H1 (cell line): ENCODE measurements around the gene NDFIP2. TPM values are rescaled to one million over a fixed set of nuclear protein-coding genes. Genes with fewer than 3 reads are reported as not detected.

Experiments
- CTCF ChIA-PET: fragments of 300-600 bp; sonication (Branson Sonifier 250); formaldehyde crosslinking; loops from one replicate; lab custom pipeline; 2021; ENCODE audit not compliant: partially characterized antibody; lab: Charles Lee
- POLR2A ChIA-PET: fragments of 300-600 bp; sonication (Branson Sonifier 250); formaldehyde crosslinking; loops from one replicate; lab custom pipeline; 2021; ENCODE audit warnings: inconsistent platforms; ENCODE audit not compliant: partially characterized antibody; lab: Charles Lee
- DNase-seq, 2 experiments: peaks; one replicate each; pipeline versions ENCODE4 v3.0.0 to v3.0.0-alpha.2; 2010 to 2022; ENCODE audit warnings: low spot score in 2 of 2, low read depth in 1 of 2, mixed read lengths in 1 of 2
- FAIRE-seq: peaks from 2 replicates; lab custom pipeline; 2011; peaks lifted over from hg19 to GRCh38; lab: Jason Lieb, UNC
- H2AFZ ChIP-seq: 2 replicates; pipeline ENCODE4 v1.8.1; 2012; ENCODE audit warnings: low read length, inconsistent platforms
- H2AK5ac ChIP-seq: 2 replicates; pipeline ENCODE4 v1.6.1; 2013; ENCODE audit warnings: low read depth, low read length
- H2BK120ac ChIP-seq: replicated peaks from 2 replicates; pipeline ENCODE3; 2013; ENCODE audit warnings: low read depth, low read length, inconsistent platforms
- H2BK12ac ChIP-seq: 2 replicates; pipeline ENCODE4 v1.6.1; 2013; ENCODE audit warnings: low read depth, low read length
- H2BK15ac ChIP-seq: 2 replicates; pipeline ENCODE4 v1.6.1; 2013; ENCODE audit warnings: low read length
- H2BK20ac ChIP-seq: 2 replicates; pipeline ENCODE4 v1.6.1; 2013; ENCODE audit warnings: low read length
- H2BK5ac ChIP-seq: 2 replicates; pipeline ENCODE4 v1.6.1; 2013; ENCODE audit warnings: low read depth, low read length
- H3K14ac ChIP-seq: 2 replicates; pipeline ENCODE4 v1.6.1; 2013; ENCODE audit warnings: inconsistent platforms; ENCODE audit not compliant: insufficient read length
- H3K18ac ChIP-seq: 2 replicates; pipeline ENCODE4 v1.6.1; 2013; ENCODE audit warnings: low read length; ENCODE audit errors: extremely low read depth
- H3K23ac ChIP-seq: 2 replicates; pipeline ENCODE4 v1.6.1; 2013; ENCODE audit warnings: inconsistent platforms; ENCODE audit not compliant: insufficient read length
- H3K23me2 ChIP-seq: 2 replicates; pipeline ENCODE4 v1.6.1; 2013; ENCODE audit warnings: low read depth, low read length
- H3K27ac ChIP-seq: 2 replicates; pipeline ENCODE4 v1.6.1; 2011; ENCODE audit warnings: low read depth, low read length, inconsistent platforms
- H3K27me3 ChIP-seq, 4 experiments: replicated peaks in 1 of 4; 1 replicate in 1 of 4; 2 replicates in 3 of 4; pipeline versions ENCODE4 v1.6.1 to v1.8.1; 2011 to 2013; ENCODE audit warnings: low read length in 3 of 4, mild to moderate bottlenecking in 3 of 4, inconsistent platforms in 2 of 4, mixed read lengths in 2 of 4, moderate library complexity in 1 of 4; ENCODE audit not compliant: control insufficient read depth in 3 of 4, insufficient read depth in 3 of 4; ENCODE audit errors: extremely low read depth in 1 of 4
- H3K36me3 ChIP-seq, 4 experiments: 2 replicates each; pipeline versions ENCODE4 v1.6.1 to v1.8.1; 2011 to 2013; ENCODE audit warnings: mild to moderate bottlenecking in 4 of 4, low read length in 3 of 4, moderate library complexity in 2 of 4, control low read depth in 1 of 4, inconsistent platforms in 1 of 4; ENCODE audit not compliant: insufficient read depth in 4 of 4, control insufficient read depth in 2 of 4
- H3K4ac ChIP-seq: replicated peaks from 2 replicates; pipeline ENCODE3; 2013; ENCODE audit warnings: low read length, low read depth, mixed read lengths, inconsistent platforms; ENCODE audit not compliant: insufficient read length
- H3K4me1 ChIP-seq, 4 experiments: replicated peaks in 1 of 4; 1 replicate in 1 of 4; 2 replicates in 3 of 4; pipeline versions ENCODE4 v1.6.1 to v1.8.1; 2011 to 2013; ENCODE audit warnings: low read length in 3 of 4, inconsistent platforms in 2 of 4, mixed read lengths in 1 of 4; ENCODE audit not compliant: insufficient read depth in 4 of 4, control insufficient read depth in 3 of 4
- H3K4me2 ChIP-seq, 2 experiments: 2 replicates each; pipeline versions ENCODE4 v1.6.1 to v1.8.1; 2011 to 2013; ENCODE audit warnings: low read depth in 2 of 2, low read length in 2 of 2, control low read depth in 1 of 2, inconsistent platforms in 1 of 2, mild to moderate bottlenecking in 1 of 2; ENCODE audit not compliant: insufficient read depth in 1 of 2
- H3K4me3 ChIP-seq, 4 experiments: fragments of 200-600, 300-600 bp in 1 of 4; sonication (generic), shearing (Covaris generic), sonication (Bioruptor Twin) in 1 of 4; 2 replicates each; pipeline versions ENCODE4 v1.5.1 to v1.8.1; 2011 to 2016; ENCODE audit warnings: low read length in 4 of 4, low read depth in 3 of 4, control low read depth in 2 of 4, inconsistent platforms in 2 of 4, mild to moderate bottlenecking in 2 of 4, mixed read lengths in 1 of 4, moderate library complexity in 1 of 4; ENCODE audit not compliant: insufficient read depth in 2 of 4; ENCODE audit errors: extremely low read depth in 1 of 4
- H3K56ac ChIP-seq: replicated peaks from 2 replicates; pipeline ENCODE3; 2013; ENCODE audit warnings: low read depth, mild to moderate bottlenecking, mixed read lengths, low read length, inconsistent platforms; ENCODE audit not compliant: insufficient read length
- H3K79me1 ChIP-seq: 2 replicates; pipeline ENCODE4 v1.6.1; 2013; ENCODE audit warnings: low read depth, low read length, control low read depth
- H3K79me2 ChIP-seq, 2 experiments: 2 replicates each; pipeline versions ENCODE4 v1.6.1 to v1.8.1; 2012 to 2013; ENCODE audit warnings: low read length in 2 of 2, mild to moderate bottlenecking in 2 of 2, inconsistent platforms in 1 of 2; ENCODE audit not compliant: insufficient read depth in 2 of 2, control insufficient read depth in 1 of 2
- H3K9ac ChIP-seq, 4 experiments: replicated peaks in 1 of 4; 1 replicate in 1 of 4; 2 replicates in 3 of 4; pipeline versions ENCODE4 v1.6.1 to v1.8.1; 2011 to 2013; ENCODE audit warnings: low read depth in 3 of 4, low read length in 3 of 4, control low read depth in 2 of 4, mild to moderate bottlenecking in 2 of 4, moderate library complexity in 2 of 4, inconsistent platforms in 1 of 4; ENCODE audit errors: extremely low read depth in 1 of 4
- H3K9me3 ChIP-seq, 2 experiments: 2 replicates each; pipeline versions ENCODE4 v1.6.1 to v1.8.1; 2012 to 2013; ENCODE audit warnings: mild to moderate bottlenecking in 2 of 2, moderate library complexity in 2 of 2, control low read depth in 1 of 2, inconsistent platforms in 1 of 2, low read depth in 1 of 2, low read length in 1 of 2, mixed read lengths in 1 of 2; ENCODE audit not compliant: insufficient read depth in 2 of 2
- H4K20me1 ChIP-seq, 2 experiments: replicated peaks in 1 of 2; 2 replicates each; pipeline versions ENCODE3 to v1.8.1; 2011 to 2013; ENCODE audit warnings: inconsistent platforms in 2 of 2, low read length in 2 of 2, mild to moderate bottlenecking in 1 of 2; ENCODE audit not compliant: insufficient read depth in 2 of 2, control insufficient read depth in 1 of 2
- H4K5ac ChIP-seq: 2 replicates; pipeline ENCODE4 v1.6.1; 2013; ENCODE audit warnings: low read length, low read depth, mixed read lengths, inconsistent platforms; ENCODE audit not compliant: insufficient read length
- H4K8ac ChIP-seq: 2 replicates; pipeline ENCODE4 v1.8.0; 2013; ENCODE audit warnings: mild to moderate bottlenecking, moderate library complexity, low read length, inconsistent platforms; ENCODE audit not compliant: insufficient read depth; ENCODE audit errors: extremely low read depth
- H4K91ac ChIP-seq: replicated peaks from 2 replicates; pipeline ENCODE3; 2013; ENCODE audit warnings: low read length, mixed read lengths, inconsistent platforms; ENCODE audit not compliant: insufficient read length
- BCL11A ChIP-seq, 2 experiments: IDR thresholded peaks; one replicate each; pipeline ENCODE4 v1.6.1; 2011; ENCODE audit warnings: low read depth in 2 of 2, low read length in 2 of 2, mild to moderate bottlenecking in 2 of 2
- BRCA1 ChIP-seq: IDR thresholded peaks from 2 replicates; pipeline ENCODE4 v1.6.1; 2012; ENCODE audit warnings: low read depth, low read length, improper control_type of control experiment
- E2F6 ChIP-seq: IDR thresholded peaks from 2 replicates; pipeline ENCODE4 v1.6.1; 2012; ENCODE audit warnings: inconsistent platforms
- EP300 ChIP-seq, 2 experiments: IDR thresholded peaks; 1 replicate in 1 of 2; 2 replicates in 1 of 2; pipeline ENCODE4 v1.6.1; 2011 to 2012; ENCODE audit warnings: low read depth in 2 of 2, low read length in 2 of 2, mild to moderate bottlenecking in 2 of 2, borderline replicate concordance in 1 of 2, inconsistent platforms in 1 of 2, moderate library complexity in 1 of 2
- FOSL1 ChIP-seq: IDR thresholded peaks from 2 replicates; pipeline ENCODE4 v1.6.1; 2011; ENCODE audit warnings: mild to moderate bottlenecking, low read depth, low read length, moderate library complexity; ENCODE audit not compliant: insufficient read depth
- GTF2F1 ChIP-seq: IDR thresholded peaks from 2 replicates; pipeline ENCODE4 v1.6.1; 2012; ENCODE audit warnings: low read depth, low read length, improper control_type of control experiment, borderline replicate concordance
- NANOG ChIP-seq: IDR thresholded peaks from 2 replicates; pipeline ENCODE4 v1.6.1; 2011; ENCODE audit warnings: low read length, low read depth, mild to moderate bottlenecking, inconsistent platforms; ENCODE audit not compliant: insufficient read depth, poor library complexity, severe bottlenecking
- NRF1 ChIP-seq: IDR thresholded peaks from 2 replicates; pipeline ENCODE4 v1.6.1; 2011; ENCODE audit warnings: mild to moderate bottlenecking, low read depth, low read length, improper control_type of control experiment
- POU5F1 ChIP-seq: IDR thresholded peaks from 2 replicates; pipeline ENCODE4 v1.6.1; 2011; ENCODE audit warnings: low read depth, mild to moderate bottlenecking, low read length, moderate library complexity
- RBBP5 ChIP-seq: IDR thresholded peaks from 2 replicates; pipeline ENCODE4 v1.7.1; 2012; ENCODE audit warnings: low read depth, mild to moderate bottlenecking, inconsistent platforms, low read length, moderate library complexity, borderline replicate concordance
- WGBS, 2 experiments: shearing (Covaris generic) in 1 of 2; methylation state at CpG; one replicate each; pipeline versions ENCODE4 v1.1.6 to v1.1.7; 2013 to 2015; ENCODE audit warnings: low lambda C conversion rate in 2 of 2, mixed read lengths in 2 of 2, inconsistent platforms in 1 of 2, low coverage in 1 of 2, missing lambda C conversion rate in 1 of 2; ENCODE audit not compliant: insufficient replicate concordance in 2 of 2, insufficient coverage in 1 of 2, insufficient read length in 1 of 2; ENCODE audit errors: extremely low coverage in 1 of 2, missing lambda C conversion rate in 1 of 2; 5-methylcytosine and 5-hydroxymethylcytosine counted together
- polyA plus RNA-seq, 7 experiments: library from polyadenylated mRNA; depleted of rRNA in 3 of 7; stranded (reverse) in 5 of 7; unstranded in 2 of 7; fragments of >200 nt in 5 of 7; fragments of 200-250 nt in 2 of 7; gene quantifications; 1 replicate in 5 of 7; 2 replicates in 1 of 7; 4 replicates in 1 of 7; pipeline versions ENCODE4 v1.2.1 to v1.2.3, GENCODE V29; 2011 to 2013; ENCODE audit warnings: missing spikeins in 2 of 7, mixed read lengths in 2 of 7
- total RNA-seq: library from RNA; stranded (reverse); fragmentation: NEBNext Ultra II Directional; extraction: Animal tissue kit (Norgen Biotek cat#: 25700); gene quantifications from 2 replicates; pipeline ENCODE4 v1.2.1, GENCODE V29; 2021
- TF ChIP-seq, protein P1 (sequence below): IDR thresholded peaks from 2 replicates; pipeline ENCODE4 v1.6.1; 2012; ENCODE audit warnings: low read length, inconsistent platforms

The NDFIP2 gene
- total and polyA plus RNA-seq, 2 of the 8 experiments (the other 6 are each of a cell fraction or from before 2014, with no cell fraction given), result 11.1 to 32.9 TPM

GRCh38 chr13:79560954-79561353 is 80.0 kb downstream of the NDFIP2 start:
- WGBS, 2 experiments, result 100% methylated on average over 1 of the region's 2 CpGs; no CpG with 5 or more reads in 1 of the 2 experiments
- Histone ChIP-seq H3K9me3 (peaks cover 6 to 7% of the 10 kb centered on the region in 2 experiments; a peak in 2 of 4 replicates), H3K4ac (no peak overlapping the region), H3K36me3 (peaks cover 0 to 2% (median 0%) of the 10 kb centered on the region in 4 experiments; a peak in 1 of 8 replicates), H4K8ac (no peak overlapping the region), H2BK12ac (no peak overlapping the region), H3K9ac (no peak overlapping the region), H3K27me3 (no peaks in the 10 kb centered on the region), H2BK20ac (no peak overlapping the region), H2BK5ac (peak overlapping the region; percentile 16; the same call in 1 of the 2 replicates), H3K79me1 (no peaks in the 10 kb centered on the region), H3K14ac (no peak overlapping the region), H3K27ac (no peak overlapping the region), H3K23me2 (no peaks in the 10 kb centered on the region), H3K4me3 (no peak overlapping the region), H3K18ac (no peak overlapping the region), H2AFZ (no peak overlapping the region), H4K20me1 (no peaks in the 10 kb centered on the region), H4K5ac (no peak overlapping the region), H2BK15ac (no peak overlapping the region), H3K4me2 (no peak overlapping the region), H2BK120ac (no peak overlapping the region), H3K23ac (no peak overlapping the region), H4K91ac (no peak overlapping the region), H3K4me1 (no peaks in the 10 kb centered on the region), H3K56ac (no peak overlapping the region), H3K79me2 (no peaks in the 10 kb centered on the region), H2AK5ac (no peak overlapping the region)
- no peak for FAIRE-seq
- no peak for DNase-seq
- ChIA-PET CTCF (interaction anchor here (0.6 kb wide), 2 partner anchors 43 to 1390 kb away, joined by 3 read pairs; no protein-coding TSS in a partner anchor), POLR2A (no interaction called here)
- TF ChIP-seq EP300 (IDR thresholded peaks at IDR 0.05; ENCODE audit: borderline replicate concordance in 1 of 2, low read depth in 2 of 2, low read length in 2 of 2) (no peak), E2F6 (no peak), BRCA1 (no peak), FOSL1 (no peak), POU5F1 (no peak), BCL11A (IDR thresholded peaks at IDR 0.05; ENCODE audit: low read depth in 2 of 2, low read length in 2 of 2) (no peak), RBBP5 (no peak), GTF2F1 (no peak), NANOG (no peak), NRF1 (no peak)
- TF ChIP-seq, protein P1, sequence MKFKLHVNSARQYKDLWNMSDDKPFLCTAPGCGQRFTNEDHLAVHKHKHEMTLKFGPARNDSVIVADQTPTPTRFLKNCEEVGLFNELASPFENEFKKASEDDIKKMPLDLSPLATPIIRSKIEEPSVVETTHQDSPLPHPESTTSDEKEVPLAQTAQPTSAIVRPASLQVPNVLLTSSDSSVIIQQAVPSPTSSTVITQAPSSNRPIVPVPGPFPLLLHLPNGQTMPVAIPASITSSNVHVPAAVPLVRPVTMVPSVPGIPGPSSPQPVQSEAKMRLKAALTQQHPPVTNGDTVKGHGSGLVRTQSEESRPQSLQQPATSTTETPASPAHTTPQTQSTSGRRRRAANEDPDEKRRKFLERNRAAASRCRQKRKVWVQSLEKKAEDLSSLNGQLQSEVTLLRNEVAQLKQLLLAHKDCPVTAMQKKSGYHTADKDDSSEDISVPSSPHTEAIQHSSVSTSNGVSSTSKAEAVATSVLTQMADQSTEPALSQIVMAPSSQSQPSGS, result no peak
